ENCODE data around the gene IWS1.
A peak's percentile ranks its signal among the peaks of the same experiment; 100 is the strongest.

The IWS1 gene

DNA sequence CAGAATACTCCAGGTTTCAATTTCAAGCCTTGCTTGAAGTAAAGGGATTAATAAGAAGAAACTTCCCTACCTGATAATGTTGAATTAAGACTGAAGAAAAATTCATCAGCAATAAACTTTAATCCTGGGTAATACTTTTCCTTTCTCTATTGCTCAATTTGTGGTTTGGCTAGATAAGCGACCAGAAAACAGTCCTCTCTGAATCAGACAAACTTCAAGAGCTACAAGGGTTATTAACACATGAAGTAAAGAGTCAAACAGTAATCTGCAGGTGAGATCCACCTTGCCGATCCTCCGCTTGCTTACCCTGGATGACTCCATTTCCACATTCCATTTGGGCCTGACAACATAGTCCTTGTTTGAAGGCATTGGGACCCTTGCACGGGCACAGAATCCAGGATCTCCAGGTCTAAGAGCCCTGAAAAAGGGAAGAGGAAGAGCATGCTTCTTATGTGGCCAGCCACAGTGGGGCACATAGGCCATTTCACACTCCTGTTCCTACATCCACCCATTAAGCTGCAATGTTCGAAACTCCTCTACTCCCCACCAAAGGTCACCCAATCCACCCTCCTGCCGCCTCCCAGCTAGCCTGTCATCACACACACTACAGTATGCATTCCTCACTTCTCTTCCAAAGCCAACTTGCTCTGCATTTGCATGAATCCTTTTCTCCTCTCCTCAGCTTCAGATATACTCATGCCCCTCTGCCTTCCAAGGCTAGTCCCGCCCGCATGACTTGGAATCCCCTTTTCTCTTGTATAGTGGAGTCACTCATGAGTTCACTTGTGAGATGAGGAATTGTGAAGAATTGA, 39.8 kb downstream of the IWS1 start:
- DNase-seq = peak; percentile 27

DNA sequence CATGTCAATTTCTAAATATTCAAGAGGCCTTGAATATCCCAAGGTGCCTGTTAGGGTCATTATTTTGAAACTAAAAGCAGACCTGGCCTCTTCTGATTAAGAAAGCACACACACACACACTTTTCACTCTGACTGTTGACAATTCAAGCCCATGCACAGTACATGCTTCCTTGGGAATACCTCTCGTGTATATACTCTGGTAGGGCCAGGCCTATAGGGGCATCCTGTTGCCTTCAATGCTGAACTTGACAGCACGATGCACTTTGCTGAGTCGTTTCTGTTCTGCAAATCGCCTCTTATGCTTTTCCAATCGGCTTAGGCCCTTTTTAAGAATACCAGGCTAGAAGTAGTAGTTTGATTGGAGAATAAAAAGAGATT, 40.6 kb downstream of the IWS1 start:
- no peak for DNase-seq

DNA sequence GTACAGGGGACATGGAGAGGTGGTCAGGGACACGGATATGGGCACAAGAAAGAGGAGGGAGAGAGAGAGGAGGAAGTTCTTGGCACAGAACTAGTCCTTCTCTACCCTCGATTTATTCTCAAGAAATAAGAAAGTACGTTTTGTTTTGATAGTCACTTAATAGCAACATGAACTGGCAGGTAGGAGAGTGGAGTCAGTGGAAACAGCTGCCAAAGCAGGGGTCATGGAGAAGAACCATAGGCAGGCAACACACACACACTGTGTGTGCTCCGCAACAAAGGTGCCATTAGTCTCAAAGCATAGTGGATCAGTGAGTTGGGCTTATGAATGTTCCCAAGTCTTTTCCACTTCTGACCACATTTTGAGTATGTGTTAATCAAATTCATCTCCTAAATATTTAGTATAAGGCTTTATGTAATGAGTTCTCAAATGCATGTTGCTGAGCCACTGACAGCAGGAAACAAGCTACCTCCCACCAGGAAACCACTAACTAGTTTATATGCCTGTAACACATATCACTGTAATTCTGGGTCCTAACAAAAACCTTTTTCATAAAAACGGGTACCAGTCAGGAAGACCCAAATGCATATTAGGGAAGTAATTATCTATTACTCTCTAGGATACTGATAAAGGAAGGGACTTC, 41.1 kb downstream of the IWS1 start:
- peak; percentile 5 for DNase-seq

DNA sequence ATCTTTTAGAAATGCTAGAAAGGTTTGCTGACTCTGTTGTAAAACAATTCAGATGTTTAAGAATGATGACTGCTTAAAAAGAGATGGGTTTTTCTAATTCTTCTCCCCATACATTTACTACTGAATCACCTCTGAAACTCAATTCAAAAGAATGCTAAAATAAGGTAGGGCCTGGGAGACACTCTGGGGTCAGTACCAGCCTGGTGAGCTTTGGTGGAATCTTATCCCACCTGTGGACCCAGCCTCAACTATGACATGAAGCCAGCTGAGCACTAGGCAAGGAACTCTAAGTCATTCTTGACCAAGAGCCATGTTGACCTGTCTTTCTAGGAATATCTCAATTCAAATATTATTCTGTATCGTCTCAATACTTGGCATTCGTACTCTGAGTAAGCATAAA, 44.3 kb downstream of the IWS1 start:
- no peak for DNase-seq

DNA sequence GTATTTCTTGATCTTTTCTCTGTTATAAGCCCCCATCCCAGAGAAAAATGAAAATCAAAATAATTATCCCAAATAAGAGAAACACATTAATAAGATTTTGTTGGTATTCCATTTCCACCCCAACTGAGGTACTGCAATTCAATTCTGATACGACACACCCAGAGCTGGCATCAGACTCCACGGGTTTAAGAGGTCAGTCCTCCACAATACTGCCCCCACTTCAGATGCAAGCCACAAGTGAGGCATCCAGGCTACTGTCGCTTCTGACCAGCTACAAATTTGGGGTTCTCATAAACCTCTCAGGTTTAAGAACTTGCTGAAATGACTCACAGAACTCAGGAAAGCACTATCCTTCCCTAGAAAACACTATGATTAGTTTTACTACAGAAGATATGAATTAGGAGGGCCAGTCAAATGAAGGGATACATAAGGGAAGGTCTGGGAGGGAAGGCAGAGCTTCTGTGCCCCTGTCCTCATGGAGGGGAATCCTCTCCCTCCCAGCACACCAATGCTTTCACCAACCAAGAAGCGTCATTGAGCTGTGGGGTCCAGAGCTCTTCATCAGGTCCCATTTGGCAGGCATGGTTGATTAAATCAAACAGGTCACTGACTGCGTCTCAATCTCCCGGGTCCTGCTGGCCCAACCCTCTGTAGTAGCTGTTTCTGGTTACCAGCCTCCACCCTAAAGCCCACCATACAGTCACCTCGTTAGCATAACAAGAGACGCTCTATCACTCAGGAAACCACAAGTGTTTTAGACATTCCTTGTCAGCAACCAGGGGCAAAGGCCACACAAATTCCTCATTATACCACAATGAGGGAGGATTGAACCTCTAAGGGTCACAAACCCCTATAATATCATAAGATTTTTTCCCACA, 46.2 kb downstream of the IWS1 start:
- no peak for DNase-seq

DNA sequence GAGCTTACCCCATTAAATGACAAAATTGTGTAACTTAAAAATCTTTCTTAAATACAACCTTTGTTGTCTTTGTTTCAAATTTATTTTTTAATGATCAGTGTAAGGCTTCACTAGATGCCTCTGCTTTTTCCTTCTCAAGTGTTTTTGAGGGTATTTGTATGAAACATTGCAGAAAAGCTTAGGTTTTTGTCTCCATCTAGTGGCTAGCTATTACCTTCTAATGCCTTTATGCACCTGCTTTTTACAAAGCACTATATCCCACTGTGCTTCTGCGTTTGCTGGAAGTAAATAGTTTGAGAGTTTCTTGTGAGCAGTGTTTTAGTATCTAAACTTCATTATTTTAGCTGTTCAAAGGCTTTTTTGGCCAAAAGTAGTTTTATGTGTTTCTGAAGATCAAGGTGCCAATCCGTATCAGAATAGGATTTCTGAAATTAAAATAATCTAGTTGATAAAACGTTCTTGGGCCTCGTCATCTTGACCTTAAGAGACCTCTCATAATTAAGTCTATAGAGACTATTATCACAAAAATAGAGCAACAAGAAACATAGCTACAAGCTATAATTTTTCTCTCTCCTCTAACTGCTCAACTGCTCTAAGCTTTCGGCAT, 47.0 kb downstream of the IWS1 start:
- peak; percentile 35 for DNase-seq

DNA sequence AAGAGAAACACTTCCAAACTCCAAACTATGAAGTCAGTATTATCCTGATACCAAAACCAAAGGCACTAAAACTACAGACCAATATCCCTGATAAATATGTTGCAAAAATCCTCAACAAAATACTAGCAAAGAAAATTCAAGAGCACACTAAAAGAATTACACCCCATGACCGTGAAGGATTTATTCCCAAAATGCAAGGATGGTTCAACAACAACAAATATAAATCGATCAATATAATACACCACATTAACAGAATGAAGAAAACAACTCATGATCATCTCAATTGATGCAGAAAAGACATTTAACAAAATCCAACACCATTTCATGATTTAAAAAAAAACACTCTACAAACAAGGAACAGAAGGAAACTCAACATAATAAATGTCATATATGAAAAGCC, 50.5 kb downstream of the IWS1 start:
- DNase-seq = no peak

DNA sequence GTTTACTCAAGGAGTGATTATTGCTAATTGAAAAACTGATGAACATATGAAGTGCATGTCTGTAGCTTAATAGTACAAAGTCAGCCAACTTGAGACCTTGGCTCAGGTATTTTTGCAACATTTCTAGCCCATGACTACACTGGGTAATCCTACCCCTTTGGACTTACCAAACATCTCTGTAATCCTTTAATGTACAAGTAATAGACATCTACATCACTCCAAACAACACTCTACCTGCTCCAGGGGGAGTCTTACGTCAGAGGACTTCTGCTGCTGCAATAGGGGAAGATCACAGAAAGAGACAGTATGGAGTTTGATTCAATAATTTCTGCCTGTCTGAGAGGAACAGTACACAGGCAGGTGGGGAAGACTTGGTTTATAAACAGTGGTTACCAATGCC, 54.0 kb downstream of the IWS1 start:
- DNase-seq = no peak

DNA sequence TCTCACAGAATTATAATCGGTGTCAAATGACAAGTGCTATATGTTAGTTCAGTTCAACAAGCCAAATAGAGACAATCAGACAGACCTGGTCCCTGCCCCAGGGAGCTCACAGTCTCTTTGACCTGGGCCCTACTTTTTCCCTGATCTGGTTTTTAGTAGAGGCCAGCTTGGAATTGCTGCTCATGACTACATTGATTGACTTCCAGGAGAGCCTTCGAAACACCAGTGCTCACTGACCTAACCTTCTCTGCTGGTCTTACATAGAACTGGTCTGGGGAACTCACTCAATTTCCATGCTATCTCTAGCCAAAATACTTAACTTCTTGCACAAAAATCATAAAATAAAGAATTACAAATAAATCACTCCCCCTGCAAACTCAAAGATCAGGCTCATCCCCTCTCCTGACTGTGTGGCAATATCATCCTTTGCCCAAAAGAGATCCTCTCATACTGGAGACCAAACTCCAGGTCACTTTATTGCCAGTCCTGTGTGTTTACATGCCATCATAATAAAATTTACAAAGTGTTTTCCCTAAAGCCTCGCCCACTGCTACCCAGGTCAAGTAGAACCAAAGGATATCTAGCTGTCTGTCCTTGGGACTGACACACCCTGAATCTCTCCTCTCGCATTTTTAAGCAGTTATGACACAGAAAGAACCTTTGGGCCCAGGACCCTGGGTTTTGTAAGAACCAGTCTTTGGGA, 54.9 kb downstream of the IWS1 start:
- no peak for DNase-seq

DNA sequence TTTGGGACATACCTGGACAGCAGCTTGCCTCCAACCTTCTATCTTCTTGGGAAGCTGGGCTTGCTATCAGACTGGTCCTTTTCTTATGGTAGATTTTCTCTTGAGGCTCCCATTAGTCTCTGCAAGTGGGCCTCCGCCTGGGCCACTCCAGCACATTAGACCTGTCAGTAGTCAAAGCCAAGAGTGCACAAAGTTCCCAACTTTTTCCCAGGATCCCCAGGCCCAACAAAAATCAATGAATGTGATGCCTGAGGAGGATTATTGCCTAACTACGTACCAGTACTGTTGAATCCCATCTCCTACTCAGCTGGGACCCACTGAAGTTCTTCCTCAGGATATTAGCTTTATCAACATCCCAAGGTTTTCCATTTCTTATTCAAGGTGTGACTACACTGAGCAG, 56.3 kb downstream of the IWS1 start:
- DNase-seq = no peak

DNA sequence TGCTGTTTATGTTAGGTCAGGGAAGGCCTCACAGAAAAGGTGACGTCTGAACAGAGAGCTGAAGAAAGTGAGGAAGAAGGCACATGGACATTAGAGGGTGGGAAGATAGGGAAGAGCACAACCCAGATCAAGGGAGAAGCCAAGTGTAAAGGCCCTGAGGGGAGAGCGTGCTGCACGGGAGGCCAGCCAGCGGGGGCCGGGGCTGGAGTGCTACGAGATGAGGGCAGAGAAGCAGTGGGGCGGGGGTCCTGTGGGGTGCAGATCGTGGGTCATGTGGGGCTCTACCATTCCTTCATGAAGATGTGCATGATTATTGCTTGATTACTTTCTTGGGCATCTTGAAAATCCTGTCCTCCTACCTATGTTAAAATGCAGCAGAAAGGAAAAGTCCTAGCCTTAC, 57.2 kb downstream of the IWS1 start:
- DNase-seq = no peak

DNA sequence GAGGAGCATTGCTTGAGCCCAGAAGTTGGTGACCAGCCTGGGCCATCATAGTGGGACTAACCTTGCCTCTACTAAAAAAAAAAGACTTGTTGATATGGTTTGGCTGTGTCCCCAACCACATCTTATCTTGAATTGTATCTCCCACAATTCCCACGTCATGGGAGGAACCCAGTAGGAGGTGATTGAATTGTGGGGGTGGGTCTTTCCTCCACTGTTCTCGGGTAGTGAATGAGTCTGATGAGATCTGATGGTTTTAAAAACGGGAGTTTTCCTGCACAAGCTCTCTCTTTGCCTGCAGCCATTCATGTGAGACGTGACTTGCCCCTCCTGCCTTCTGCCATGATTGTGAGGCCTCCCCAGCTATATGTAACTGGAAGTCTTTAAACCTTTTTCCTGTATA, 61.0 kb downstream of the IWS1 start:
- no peak for DNase-seq

DNA sequence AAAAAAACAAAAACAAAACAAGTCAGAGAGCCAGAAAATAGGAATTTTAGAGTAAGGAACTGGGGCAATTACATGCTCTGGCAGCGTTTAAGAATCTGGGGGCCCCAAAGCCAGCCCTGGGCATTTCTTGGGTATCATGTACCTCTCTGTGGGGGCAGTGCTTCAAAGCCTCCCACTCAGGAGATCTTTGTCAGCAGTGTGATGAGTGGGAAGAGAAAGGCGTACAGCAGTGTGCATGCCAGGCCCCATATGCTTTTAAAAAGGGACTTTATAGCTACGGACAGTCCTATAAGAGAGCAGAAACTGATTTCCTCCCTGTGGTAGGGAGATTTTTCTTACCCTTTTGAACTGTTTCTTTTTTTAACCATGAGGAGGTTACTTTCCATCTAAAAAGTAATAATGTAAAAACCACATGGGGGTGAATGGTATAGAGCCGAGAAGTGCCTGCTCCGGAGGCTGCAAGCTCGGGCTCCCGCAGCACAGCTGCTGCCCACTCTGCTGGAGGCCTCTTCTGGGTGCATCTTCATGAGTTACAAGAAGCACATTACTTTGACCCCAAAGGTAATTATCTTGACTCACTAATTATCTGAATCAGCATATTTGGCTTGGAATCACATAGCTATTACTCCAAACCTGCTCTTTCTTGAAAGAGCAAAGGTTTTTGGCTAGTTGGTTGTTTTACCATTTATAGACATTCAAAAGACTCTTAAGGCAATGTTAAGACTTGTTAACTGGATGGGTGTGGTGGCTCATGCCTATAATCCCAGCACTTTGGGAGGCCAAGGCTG, 61.6 kb downstream of the IWS1 start:
- no peak for DNase-seq

DNA sequence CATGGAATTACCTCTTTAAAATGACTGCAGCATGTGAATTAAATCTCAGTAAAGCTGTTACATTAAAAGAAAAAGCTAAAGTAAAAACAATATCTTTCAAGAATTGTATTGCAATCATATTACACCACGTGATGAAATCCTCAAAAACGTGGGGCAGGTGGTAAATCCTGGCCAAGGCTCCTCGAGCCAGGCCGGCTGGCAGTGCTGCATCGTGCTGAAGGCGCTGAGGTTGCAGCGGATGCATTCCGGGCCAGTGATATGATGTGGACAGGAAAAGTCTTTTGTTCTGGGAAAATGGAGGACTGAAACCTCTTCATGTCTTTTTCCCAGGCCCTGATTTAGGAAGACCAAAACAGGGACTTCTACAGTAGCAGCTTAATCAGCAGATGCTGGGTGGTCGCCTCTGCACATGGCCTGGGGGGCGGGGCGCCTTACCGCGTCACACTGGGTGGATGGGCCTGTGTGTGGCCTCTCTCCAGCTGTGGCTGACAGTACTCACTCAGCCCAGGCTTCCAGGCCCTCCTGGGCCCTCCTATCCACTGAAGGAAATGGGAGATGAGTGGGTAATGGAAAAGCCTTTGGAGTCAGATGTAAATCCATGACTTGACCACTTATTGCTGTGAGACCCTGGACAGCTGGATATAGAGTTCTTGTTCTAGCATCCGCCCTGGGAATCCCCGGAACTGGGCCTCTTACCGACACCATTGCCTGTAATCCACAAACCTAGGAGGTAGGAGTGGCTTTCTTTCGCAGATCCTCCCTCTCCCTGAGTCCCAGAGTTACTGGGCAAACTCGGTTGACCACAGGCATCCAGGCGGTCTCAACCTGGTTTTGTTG, 62.9 kb downstream of the IWS1 start:
- no peak for DNase-seq

DNA sequence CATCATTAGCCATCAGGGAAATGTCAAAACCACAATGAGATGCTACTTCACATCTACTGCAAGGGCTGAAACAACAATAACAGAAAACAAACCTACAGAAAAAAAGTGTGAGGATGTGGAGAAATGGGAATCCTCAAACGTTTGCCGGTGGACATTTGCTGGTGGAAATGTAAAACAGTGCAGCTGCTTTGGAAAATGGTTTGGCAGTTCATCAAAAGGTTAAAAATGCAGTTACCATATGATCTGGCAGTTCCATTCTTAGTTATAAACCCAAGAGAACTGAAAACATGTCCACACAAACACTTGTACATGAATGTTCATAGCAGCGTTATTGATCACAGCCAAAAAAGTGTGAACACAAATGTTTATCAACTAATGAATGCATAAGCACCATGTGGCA, 63.8 kb downstream of the IWS1 start:
- no peak for DNase-seq

DNA sequence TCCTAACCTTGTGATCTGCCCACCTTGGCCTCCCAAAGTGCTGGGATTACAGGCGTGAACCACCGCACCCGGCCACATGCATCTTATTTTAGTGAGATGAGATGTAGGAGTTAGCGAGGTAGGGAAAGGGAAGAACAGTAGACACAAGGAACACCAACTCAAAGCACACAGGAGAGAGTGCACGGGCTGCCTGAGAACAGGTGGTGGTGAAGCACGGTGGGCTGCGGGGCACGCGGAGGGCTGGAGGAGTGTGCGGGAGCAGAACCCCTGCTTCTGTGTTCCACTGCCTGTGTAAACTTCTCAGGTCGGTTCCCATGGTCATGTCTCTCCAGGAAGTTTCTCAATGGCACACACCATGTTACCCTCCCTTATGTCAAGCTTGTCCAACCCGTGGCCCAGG, 69.3 kb downstream of the IWS1 start:
- no peak for DNase-seq

DNA sequence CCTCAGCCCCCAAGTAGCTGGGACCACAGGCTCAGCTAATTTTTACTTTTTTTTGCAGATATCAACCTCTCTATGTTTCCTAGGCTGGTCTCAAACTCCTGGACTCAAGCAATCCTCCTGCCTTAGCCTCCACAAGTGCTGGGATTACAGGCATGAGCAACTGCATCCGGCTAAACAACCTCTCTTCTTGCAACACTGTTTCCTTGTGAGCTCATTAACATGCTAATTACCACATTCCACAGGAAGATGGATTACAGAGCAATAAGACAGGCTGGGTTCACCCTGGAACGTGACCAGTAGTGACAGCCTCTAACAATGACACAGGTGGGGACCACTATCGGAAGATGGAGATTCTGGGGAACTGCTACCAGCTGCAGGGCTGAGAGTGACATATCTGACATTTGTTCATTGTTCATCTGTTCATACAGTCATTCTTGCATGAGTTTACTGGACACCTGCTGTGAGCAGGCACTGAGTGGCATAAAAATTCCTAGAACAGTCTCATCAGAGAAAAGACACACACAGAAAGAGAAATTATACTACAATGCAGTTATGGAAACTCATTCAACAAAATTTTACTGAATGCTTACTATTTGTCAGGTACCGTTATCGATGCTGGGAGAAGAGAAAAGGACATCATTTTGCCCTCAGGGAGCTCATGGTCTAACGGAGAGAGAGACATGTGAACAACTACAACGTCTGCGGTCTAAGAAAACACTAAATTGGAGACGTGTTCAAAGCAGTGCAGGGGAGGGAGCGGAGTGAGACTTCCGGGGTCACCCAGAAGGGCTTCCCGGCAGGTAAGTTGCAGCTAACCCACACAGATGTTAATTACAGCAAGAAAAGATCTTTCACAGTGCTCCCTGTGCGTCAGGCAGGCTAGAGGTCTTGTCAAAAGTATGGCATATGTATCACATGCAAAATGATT, 70.5 kb downstream of the IWS1 start:
- DNase-seq = no peak

DNA sequence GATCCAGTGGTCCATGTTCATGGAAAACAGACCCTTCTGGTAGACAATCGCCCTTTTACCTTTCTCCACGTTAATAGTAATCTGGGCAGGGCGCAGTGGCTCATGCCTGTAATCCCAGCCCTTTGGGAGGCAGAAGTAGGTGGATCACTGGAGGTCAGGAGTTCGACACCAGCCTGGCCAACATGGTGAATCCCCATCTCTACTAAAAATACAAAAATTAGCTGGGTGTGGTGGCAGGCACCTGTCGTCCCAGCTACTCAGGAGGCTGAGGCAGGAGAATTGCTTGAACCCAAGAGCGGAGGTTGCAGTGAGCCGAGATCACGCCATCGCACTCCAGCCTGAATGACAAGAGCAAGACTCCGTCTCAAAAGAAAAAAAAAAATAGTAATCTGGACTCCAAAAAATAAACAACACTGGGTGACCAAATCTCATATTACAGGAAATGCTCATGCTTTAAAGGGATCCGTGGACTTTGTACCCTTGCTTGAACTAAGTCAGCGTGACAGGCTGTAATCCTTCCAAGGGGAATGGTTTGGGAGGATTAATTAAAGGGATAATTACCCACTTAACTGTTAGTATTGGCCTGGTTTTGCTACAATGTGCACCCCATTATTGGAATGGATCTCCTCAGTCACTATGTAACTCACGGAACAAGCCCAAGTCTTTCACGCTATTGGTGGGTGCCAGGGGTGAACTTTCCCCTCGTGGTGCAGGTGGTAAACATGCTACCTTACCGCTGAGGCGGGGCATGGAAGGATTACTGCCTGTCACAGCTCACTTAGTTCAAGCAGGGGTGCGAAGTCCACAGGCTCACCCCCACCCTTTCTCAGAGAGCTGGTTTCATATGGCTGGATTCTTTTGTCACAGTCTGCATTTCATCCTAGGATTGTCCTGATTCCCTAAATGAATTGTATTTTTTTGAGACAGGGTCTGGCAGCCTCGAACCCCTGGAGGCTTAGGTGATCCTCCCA, 71.4 kb downstream of the IWS1 start:
- DNase-seq = no peak

Data from GDM1 (cell line).